GM10248 (cell line): ENCODE results near the gene ZNF574.

Experiments used
- CTCF ChIA-PET: fragments of 300-600 bp; sonication (Branson Sonifier 250); formaldehyde crosslinking; extraction: SDS; loops from one replicate; lab custom pipeline; 2021; ENCODE audit warnings: antibody characterized with exemption; lab: Yijun Ruan, JAX
- POLR2A ChIA-PET: fragments of 350-650 bp; sonication (Branson Sonifier 250); formaldehyde crosslinking; extraction: SDS; loops from one replicate; lab custom pipeline; 2020; ENCODE audit warnings: antibody characterized with exemption; lab: Yijun Ruan, JAX
- DNase-seq: peaks from one replicate; pipeline ENCODE4 v3.0.0; 2012; ENCODE audit errors: extremely low spot score
- TF ChIP-seq, protein P1 (sequence below): IDR thresholded peaks from 2 replicates; pipeline ENCODE4 v1.5.1; 2012; ENCODE audit warnings: mild to moderate bottlenecking, low read depth; ENCODE audit errors: extremely low read depth, missing control alignments, control extremely low read depth

Gene ZNF574

DNA sequence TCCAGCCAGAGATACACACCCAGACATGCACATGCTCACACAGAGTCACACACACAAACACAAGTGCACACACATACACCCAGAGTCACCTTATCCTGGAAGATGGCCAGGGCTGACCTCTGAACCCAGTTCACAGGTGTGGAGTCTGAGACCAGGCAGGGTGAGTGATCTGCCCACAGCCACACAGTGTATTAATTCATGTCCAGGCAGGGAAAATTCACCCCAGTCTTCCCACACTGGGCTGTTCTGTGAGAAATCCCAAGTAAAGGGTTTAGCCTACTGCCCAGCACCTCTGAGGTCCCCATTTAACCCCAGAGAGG lies 54.2 kb downstream of the ZNF574 start:
- TF ChIP-seq, protein P1, sequence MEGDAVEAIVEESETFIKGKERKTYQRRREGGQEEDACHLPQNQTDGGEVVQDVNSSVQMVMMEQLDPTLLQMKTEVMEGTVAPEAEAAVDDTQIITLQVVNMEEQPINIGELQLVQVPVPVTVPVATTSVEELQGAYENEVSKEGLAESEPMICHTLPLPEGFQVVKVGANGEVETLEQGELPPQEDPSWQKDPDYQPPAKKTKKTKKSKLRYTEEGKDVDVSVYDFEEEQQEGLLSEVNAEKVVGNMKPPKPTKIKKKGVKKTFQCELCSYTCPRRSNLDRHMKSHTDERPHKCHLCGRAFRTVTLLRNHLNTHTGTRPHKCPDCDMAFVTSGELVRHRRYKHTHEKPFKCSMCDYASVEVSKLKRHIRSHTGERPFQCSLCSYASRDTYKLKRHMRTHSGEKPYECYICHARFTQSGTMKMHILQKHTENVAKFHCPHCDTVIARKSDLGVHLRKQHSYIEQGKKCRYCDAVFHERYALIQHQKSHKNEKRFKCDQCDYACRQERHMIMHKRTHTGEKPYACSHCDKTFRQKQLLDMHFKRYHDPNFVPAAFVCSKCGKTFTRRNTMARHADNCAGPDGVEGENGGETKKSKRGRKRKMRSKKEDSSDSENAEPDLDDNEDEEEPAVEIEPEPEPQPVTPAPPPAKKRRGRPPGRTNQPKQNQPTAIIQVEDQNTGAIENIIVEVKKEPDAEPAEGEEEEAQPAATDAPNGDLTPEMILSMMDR = no peak
- POLR2A ChIA-PET = no interaction called here
- no peak for DNase-seq
- CTCF ChIA-PET = interaction anchor here (1.3 to 3.8 kb wide), 4 partner anchors 14 to 290 kb away, joined by 3 to 40 read pairs (median 6); no protein-coding TSS in a partner anchor
